ENCODE data around the gene MINDY4.

- TF ChIP-seq CTCF (IDR thresholded peaks at IDR 0.05) (no peak), POLR2A (IDR thresholded peaks at IDR 0.05) (no peak), POLR2AphosphoS5 (IDR thresholded peaks at IDR 0.05) (no peak), EP300 (IDR thresholded peaks at IDR 0.05) (no peak)
These were observed 150.6 kb downstream of the MINDY4 start for GRCh38 chr7:30921540-30922401.
